ENCODE measurements around the gene CERS6. TPM values are rescaled to one million over a fixed set of nuclear protein-coding genes. Genes with fewer than 3 reads are reported as not detected.
A peak's percentile ranks its signal among the peaks of the same experiment; 100 is the strongest.

Gene CERS6
- polyA plus RNA-seq, 4 donors: 6.8 to 55.4 (median 21.9) TPM

- DNase-seq (no peak), FAIRE-seq (no peak)
- no peak overlapping the region for H3K27ac ChIP-seq (ENCODE audit: low read depth in 1 of 3, low read length in 2 of 3)
- H3K36me3 ChIP-seq (ENCODE audit: control insufficient read depth in 3 of 3, insufficient read depth in 2 of 3, low read depth in 1 of 3, low read length in 3 of 3): no peaks in the 10 kb centered on the region
- WGBS, 3 donors: 0% methylated on average over 1 of the region's 1 CpG
- no peak overlapping the region for H3K4me3 ChIP-seq (ENCODE audit: low read depth in 1 of 3, low read length in 3 of 3)
- no peaks in the 10 kb centered on the region for H3K27me3 ChIP-seq (ENCODE audit: control insufficient read depth in 3 of 3, insufficient read depth in 3 of 3, low read length in 3 of 3)
- H3K4me1 ChIP-seq (ENCODE audit: control insufficient read depth in 3 of 3, insufficient read depth in 2 of 3, low read depth in 1 of 3, low read length in 2 of 3): peaks cover 0 to 2% (median 0%) of the 10 kb centered on the region in 3 donors
- H3K9me3 ChIP-seq (ENCODE audit: control insufficient read depth in 2 of 2, insufficient read depth in 1 of 2, low read depth in 1 of 2, low read length in 1 of 2): peaks cover 0 to 12% of the 10 kb centered on the region in 2 donors
Measured at GRCh38 chr2:168775837-168776236, 319.8 kb downstream of the CERS6 start.

- FAIRE-seq (no peak), DNase-seq (no peak)
- peaks cover 0 to 4% (median 0%) of the 10 kb centered on the region in 3 donors for H3K4me1 ChIP-seq (ENCODE audit: control insufficient read depth in 3 of 3, insufficient read depth in 2 of 3, low read depth in 1 of 3, low read length in 2 of 3)
- H3K4me3 ChIP-seq (ENCODE audit: low read depth in 1 of 3, low read length in 3 of 3): no peak overlapping the region
- WGBS, 3 donors: 67 to 79% (median 68%) methylated on average over 1 of the region's 1 CpG
- H3K27me3 ChIP-seq (ENCODE audit: control insufficient read depth in 3 of 3, insufficient read depth in 3 of 3, low read length in 3 of 3): no peaks in the 10 kb centered on the region
- H3K36me3 ChIP-seq (ENCODE audit: control insufficient read depth in 3 of 3, insufficient read depth in 2 of 3, low read depth in 1 of 3, low read length in 3 of 3): no peaks in the 10 kb centered on the region
- H3K9me3 ChIP-seq (ENCODE audit: control insufficient read depth in 2 of 2, insufficient read depth in 1 of 2, low read depth in 1 of 2, low read length in 1 of 2): peaks cover 0 to 12% of the 10 kb centered on the region in 2 donors
- H3K27ac ChIP-seq (ENCODE audit: low read depth in 1 of 3, low read length in 2 of 3): no peak overlapping the region
Measured at GRCh38 chr2:168780669-168781071, 324.6 kb downstream of the CERS6 start.

DNA sequence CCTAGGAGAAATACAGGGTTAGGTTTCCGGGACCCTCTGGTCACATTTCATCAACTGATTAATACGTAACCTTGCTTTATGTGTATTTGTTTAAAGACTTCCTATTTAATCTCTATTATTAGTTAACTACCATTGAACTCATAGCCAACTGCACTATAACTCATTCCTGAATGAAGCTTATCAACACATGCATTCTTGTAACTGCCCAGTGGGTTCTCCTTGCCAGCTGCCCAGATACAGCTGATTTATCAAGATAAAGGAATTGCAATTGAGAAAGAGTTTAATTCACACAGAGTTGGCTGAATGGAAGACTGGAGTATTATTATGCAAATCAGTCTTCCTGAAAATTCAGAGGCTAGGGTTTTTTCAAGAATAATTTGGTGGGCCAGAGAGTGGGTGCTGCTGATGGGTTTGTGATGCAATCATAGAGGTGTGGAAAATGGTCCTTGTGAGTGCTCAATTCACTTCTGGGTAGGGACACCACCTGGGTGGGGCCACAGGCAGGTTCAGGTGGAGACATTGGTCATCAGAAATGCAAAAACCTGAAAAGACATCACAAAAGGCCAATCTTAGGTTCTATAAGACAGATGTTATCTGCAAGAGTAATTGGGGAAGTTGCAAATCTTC, 325.2 kb downstream of the CERS6 start:
- Histone ChIP-seq H3K27me3 (ENCODE audit: control insufficient read depth in 3 of 3, insufficient read depth in 3 of 3, low read length in 3 of 3) (no peaks in the 10 kb centered on the region), H3K36me3 (ENCODE audit: control insufficient read depth in 3 of 3, insufficient read depth in 2 of 3, low read depth in 1 of 3, low read length in 3 of 3) (no peaks in the 10 kb centered on the region), H3K9me3 (ENCODE audit: control insufficient read depth in 2 of 2, insufficient read depth in 1 of 2, low read depth in 1 of 2, low read length in 1 of 2) (peaks cover 0 to 7% of the 10 kb centered on the region in 2 donors), H3K27ac (ENCODE audit: low read depth in 1 of 3, low read length in 2 of 3) (no peak overlapping the region), H3K4me1 (ENCODE audit: control insufficient read depth in 3 of 3, insufficient read depth in 2 of 3, low read depth in 1 of 3, low read length in 2 of 3) (peaks cover 0 to 4% (median 0%) of the 10 kb centered on the region in 3 donors), H3K4me3 (ENCODE audit: low read depth in 1 of 3, low read length in 3 of 3) (no peak overlapping the region)
- FAIRE-seq: no peak
- WGBS, 3 donors: 40 to 64% (median 55%) methylated on average over 2 of the region's 2 CpGs
- no peak for DNase-seq

- Histone ChIP-seq H3K36me3 (ENCODE audit: control insufficient read depth in 3 of 3, insufficient read depth in 2 of 3, low read depth in 1 of 3, low read length in 3 of 3) (no peaks in the 10 kb centered on the region), H3K27me3 (ENCODE audit: control insufficient read depth in 3 of 3, insufficient read depth in 3 of 3, low read length in 3 of 3) (no peaks in the 10 kb centered on the region), H3K27ac (ENCODE audit: low read depth in 1 of 3, low read length in 2 of 3) (no peak overlapping the region), H3K9me3 (ENCODE audit: control insufficient read depth in 2 of 2, insufficient read depth in 1 of 2, low read depth in 1 of 2, low read length in 1 of 2) (peaks cover 0 to 2% of the 10 kb centered on the region in 2 donors), H3K4me3 (ENCODE audit: low read depth in 1 of 3, low read length in 3 of 3) (no peak overlapping the region), H3K4me1 (ENCODE audit: control insufficient read depth in 3 of 3, insufficient read depth in 2 of 3, low read depth in 1 of 3, low read length in 2 of 3) (peaks cover 0 to 4% (median 0%) of the 10 kb centered on the region in 3 donors)
- FAIRE-seq: no peak
- DNase-seq: no peak
- 90 to 94% (median 92%) methylated on average over 4 of the region's 4 CpGs for WGBS, 3 donors
Measured at GRCh38 chr2:168782271-168782670, 326.2 kb downstream of the CERS6 start.

DNA sequence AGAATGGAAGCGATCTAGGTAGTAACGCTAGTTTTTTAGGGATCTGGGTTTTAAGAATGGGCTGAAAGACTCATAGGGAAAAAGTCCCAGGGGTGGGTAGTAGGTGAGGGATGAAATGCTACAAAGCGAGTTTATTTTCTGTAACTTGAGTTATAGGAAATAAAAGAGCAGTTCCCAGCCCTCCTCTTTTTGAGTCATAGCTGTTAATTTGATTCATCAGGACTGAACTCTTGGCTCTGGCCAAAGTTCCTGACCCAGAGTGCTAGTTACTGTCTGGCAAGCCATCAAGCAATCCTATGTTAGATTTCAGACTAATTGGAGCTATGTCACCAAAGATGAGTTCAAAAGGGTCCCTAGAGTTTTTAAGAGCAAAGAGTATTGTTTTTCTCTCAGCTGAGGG, 328.9 kb downstream of the CERS6 start:
- Histone ChIP-seq H3K36me3 (ENCODE audit: control insufficient read depth in 3 of 3, insufficient read depth in 2 of 3, low read depth in 1 of 3, low read length in 3 of 3) (no peaks in the 10 kb centered on the region), H3K27me3 (ENCODE audit: control insufficient read depth in 3 of 3, insufficient read depth in 3 of 3, low read length in 3 of 3) (no peaks in the 10 kb centered on the region), H3K9me3 (ENCODE audit: control insufficient read depth in 2 of 2, insufficient read depth in 1 of 2, low read depth in 1 of 2, low read length in 1 of 2) (peaks cover 0 to 2% of the 10 kb centered on the region in 2 donors), H3K27ac (ENCODE audit: low read depth in 1 of 3, low read length in 2 of 3) (no peak overlapping the region), H3K4me3 (ENCODE audit: low read depth in 1 of 3, low read length in 3 of 3) (no peak overlapping the region), H3K4me1 (ENCODE audit: control insufficient read depth in 3 of 3, insufficient read depth in 2 of 3, low read depth in 1 of 3, low read length in 2 of 3) (peaks cover 0 to 4% (median 0%) of the 10 kb centered on the region in 3 donors)
- 81 to 82% (median 81%) methylated on average over 3 of the region's 3 CpGs for WGBS, 3 donors
- FAIRE-seq (no peak), DNase-seq (peak; percentile 35 to 72)

DNA sequence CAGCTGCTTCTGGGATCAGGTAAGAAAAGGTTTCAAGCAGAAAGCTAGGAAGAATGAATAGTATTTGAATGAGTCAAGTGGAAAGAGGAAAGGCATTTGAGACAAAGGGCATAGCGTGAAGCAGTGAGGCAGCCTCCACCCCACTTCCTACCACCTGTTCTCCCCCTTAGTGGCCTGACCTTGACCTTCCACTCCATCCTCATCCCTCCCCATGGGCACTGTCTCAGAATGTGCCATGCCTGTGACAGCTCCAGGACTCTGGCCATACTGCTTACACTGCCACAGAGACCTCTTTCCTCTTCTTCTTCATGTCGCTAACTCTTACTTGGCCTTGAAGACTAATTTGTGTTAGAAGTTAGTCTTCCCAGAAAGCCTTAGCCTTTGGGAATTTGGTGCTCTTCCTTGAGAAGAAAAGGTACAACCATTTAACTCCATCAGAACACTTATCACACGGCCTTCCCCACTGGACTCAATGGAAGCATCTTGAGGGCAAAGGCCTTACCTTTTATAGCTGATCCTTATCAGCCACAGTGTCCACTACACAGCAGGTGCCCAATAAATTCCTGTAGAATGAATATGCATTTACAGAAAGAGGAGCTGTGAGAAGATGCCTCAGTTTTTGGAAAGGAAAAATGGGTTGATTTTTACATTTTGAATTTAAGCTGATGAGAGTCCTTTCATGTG, 331.2 kb downstream of the CERS6 start:
- no peaks in the 10 kb centered on the region for H3K27me3 ChIP-seq (ENCODE audit: control insufficient read depth in 3 of 3, insufficient read depth in 3 of 3, low read length in 3 of 3)
- no peak overlapping the region for H3K27ac ChIP-seq (ENCODE audit: low read depth in 1 of 3, low read length in 2 of 3)
- no peak for FAIRE-seq
- no peaks in the 10 kb centered on the region for H3K36me3 ChIP-seq (ENCODE audit: control insufficient read depth in 3 of 3, insufficient read depth in 2 of 3, low read depth in 1 of 3, low read length in 3 of 3)
- peaks cover 0 to 2% of the 10 kb centered on the region in 2 donors for H3K9me3 ChIP-seq (ENCODE audit: control insufficient read depth in 2 of 2, insufficient read depth in 1 of 2, low read depth in 1 of 2, low read length in 1 of 2)
- DNase-seq: no peak
- no peaks in the 10 kb centered on the region for H3K4me1 ChIP-seq (ENCODE audit: control insufficient read depth in 3 of 3, insufficient read depth in 2 of 3, low read depth in 1 of 3, low read length in 2 of 3)
- 80 to 88% (median 86%) methylated on average over 3 of the region's 3 CpGs for WGBS, 3 donors
- H3K4me3 ChIP-seq (ENCODE audit: low read depth in 1 of 3, low read length in 3 of 3): no peak overlapping the region

GRCh38 chr2:168787782-168788376, 331.8 kb downstream of the CERS6 start:
- no peaks in the 10 kb centered on the region for H3K27me3 ChIP-seq (ENCODE audit: control insufficient read depth in 3 of 3, insufficient read depth in 3 of 3, low read length in 3 of 3)
- H3K4me3 ChIP-seq (ENCODE audit: low read depth in 1 of 3, low read length in 3 of 3): no peak overlapping the region
- WGBS, 3 donors: 46 to 75% (median 72%) methylated on average over 1 of the region's 1 CpG
- H3K4me1 ChIP-seq (ENCODE audit: control insufficient read depth in 3 of 3, insufficient read depth in 2 of 3, low read depth in 1 of 3, low read length in 2 of 3): no peaks in the 10 kb centered on the region
- H3K27ac ChIP-seq (ENCODE audit: low read depth in 1 of 3, low read length in 2 of 3): no peak overlapping the region
- no peaks in the 10 kb centered on the region for H3K36me3 ChIP-seq (ENCODE audit: control insufficient read depth in 3 of 3, insufficient read depth in 2 of 3, low read depth in 1 of 3, low read length in 3 of 3)
- peaks cover 0 to 2% of the 10 kb centered on the region in 2 donors for H3K9me3 ChIP-seq (ENCODE audit: control insufficient read depth in 2 of 2, insufficient read depth in 1 of 2, low read depth in 1 of 2, low read length in 1 of 2)
- DNase-seq (no peak), FAIRE-seq (no peak)

DNA sequence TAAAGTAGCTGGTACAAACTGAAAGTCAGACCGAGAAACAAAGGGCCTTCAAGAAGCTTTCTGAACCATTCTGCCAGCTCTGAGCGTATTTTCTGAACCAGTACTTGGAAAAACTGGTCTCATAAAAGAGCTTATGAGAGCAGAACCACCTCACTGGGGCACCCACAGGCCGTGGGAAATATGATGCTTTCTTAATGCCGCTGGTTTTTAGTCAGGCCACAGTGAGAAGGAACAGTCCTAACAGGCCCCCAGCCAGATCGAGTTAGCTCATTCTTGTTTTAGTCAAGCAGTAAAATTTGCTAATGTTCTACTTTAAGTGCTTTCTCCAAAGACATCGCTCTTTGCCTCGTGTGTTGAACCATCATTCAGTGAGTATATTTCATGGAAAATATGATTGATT, 333.7 kb downstream of the CERS6 start:
- Histone ChIP-seq H3K4me3 (ENCODE audit: low read depth in 1 of 3, low read length in 3 of 3) (no peak overlapping the region), H3K27ac (ENCODE audit: low read depth in 1 of 3, low read length in 2 of 3) (no peak overlapping the region), H3K27me3 (ENCODE audit: control insufficient read depth in 3 of 3, insufficient read depth in 3 of 3, low read length in 3 of 3) (no peaks in the 10 kb centered on the region), H3K9me3 (ENCODE audit: control insufficient read depth in 2 of 2, insufficient read depth in 1 of 2, low read depth in 1 of 2, low read length in 1 of 2) (peaks cover 0 to 2% of the 10 kb centered on the region in 2 donors), H3K4me1 (ENCODE audit: control insufficient read depth in 3 of 3, insufficient read depth in 2 of 3, low read depth in 1 of 3, low read length in 2 of 3) (no peaks in the 10 kb centered on the region), H3K36me3 (ENCODE audit: control insufficient read depth in 3 of 3, insufficient read depth in 2 of 3, low read depth in 1 of 3, low read length in 3 of 3) (no peaks in the 10 kb centered on the region)
- DNase-seq (no peak), FAIRE-seq (no peak)
- WGBS, 3 donors: 36 to 64% (median 51%) methylated on average over 7 of the region's 7 CpGs
